GM19238 (cell line): ENCODE results near the gene IZUMO4.
A peak's percentile ranks its signal among the peaks of the same experiment; 100 is the strongest.
"Not testable (repeated sequence)": the region's sequence is repeated elsewhere in the genome, so short reads cannot be mapped to it uniquely, and the experiment has no call there.

Source experiments
- DNase-seq: peaks from one replicate; pipeline ENCODE4 v3.0.0; 2011; ENCODE audit warnings: low spot score; ENCODE audit not compliant: insufficient read length

Gene IZUMO4

DNA sequence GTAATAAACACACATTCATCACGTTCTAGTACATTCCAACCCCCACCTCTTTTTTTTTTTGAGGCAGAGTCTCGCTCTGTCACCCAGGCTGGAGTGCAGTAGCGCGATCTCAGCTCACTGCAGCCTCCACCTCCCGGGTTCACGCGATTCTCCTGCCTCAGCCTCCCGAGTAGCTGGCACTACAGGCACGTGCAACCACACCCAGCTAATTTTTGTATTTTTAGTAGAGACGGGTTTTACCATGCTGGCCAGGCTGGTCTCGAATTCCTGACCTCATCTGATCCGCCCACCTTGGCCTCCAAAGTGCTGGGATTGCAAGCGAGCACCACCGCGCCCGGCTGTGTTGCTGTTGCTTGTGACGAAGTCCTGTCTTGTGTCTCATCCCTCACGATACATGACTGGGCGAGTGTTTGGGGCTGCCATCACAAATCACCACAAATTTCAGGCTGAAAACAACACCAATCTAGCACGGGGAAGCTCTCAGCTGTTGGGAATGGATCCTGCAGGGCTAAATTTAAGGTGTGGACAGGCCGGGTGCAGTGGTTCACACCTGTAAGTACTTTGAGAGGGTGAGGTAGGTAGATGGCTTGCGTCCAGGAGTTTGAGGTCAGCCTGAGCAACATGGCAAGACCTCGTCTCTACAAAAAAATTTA is 16.3 kb upstream of the IZUMO4 start:
- DNase-seq: no peak

- no peak for DNase-seq
Measured at GRCh38 chr19:2081873-2082810, 14.6 kb upstream of the IZUMO4 start.

DNA sequence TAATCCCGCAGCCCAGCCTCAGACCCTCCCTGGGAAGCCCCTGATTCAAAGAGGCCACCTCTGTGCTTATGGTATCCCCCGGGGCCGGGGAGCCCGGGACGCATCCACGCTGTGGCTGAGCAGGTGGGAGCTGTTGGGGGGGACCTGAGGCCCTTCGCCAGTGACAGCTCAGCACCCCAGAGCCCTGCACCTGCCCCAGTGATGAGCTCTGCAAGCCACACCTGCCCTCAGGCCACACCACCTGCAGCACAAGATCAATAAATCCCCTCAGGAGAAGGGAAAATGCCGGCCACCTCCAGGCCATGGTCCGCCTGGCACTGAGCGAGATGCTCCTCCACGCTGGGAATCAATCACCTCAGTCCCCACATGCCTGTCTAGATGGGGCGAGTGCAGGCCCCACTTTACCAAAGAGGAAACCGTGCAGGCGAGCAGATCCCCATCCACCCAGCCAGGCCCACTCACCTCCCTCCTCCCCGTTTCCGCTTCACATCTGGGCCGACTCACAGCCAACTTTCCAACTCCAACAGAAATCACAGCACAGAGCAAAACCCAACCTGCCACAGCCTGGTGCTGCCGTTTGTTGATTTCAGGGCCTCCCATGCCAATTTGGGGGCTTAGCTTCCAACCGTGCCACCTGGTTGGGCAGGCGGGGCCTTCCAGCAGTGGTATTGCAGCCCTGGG is 13.4 kb upstream of the IZUMO4 start:
- peak; percentile 76 for DNase-seq

DNA sequence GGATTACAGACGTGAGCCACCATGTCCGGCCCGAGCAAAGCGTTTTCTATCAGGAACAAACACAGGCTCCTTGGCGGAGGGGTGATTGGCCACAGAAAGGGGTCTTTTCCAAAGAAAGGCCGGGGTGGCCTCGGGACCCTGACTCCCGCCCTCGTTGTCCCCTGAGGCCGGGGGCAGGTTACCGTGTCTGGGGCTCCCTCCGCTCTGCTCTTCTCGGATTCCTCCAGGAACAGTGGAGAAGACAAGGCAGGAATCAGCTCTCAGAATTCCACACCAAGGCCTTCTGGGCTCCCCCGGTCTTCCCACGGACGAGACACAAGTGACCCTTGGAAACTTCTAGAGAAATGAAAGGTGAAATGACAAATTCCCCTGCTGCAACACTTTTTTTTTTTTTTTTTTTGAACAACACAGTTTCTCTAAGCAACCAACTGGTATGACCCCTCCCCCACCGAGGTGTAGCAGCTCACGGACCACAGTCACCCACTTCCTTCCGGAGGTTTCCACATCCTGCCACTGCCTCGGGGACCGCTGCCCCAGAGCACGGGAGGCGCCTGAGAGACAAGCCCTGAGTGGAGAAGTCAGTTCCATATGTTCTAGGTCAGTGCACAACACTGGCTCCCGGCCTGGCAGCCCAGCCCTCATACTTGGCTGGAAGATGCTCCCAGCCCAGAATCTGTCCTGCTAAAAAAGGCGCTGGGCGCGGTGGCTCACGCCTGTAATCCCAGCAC is 11.6 kb upstream of the IZUMO4 start:
- DNase-seq: peak; percentile 91

- not testable (repeated sequence) for DNase-seq
Measured at GRCh38 chr19:2086695-2087620, 9.8 kb upstream of the IZUMO4 start.

GRCh38 chr19:2087621-2088100 is 9.1 kb upstream of the IZUMO4 start:
- DNase-seq: no peak

DNA sequence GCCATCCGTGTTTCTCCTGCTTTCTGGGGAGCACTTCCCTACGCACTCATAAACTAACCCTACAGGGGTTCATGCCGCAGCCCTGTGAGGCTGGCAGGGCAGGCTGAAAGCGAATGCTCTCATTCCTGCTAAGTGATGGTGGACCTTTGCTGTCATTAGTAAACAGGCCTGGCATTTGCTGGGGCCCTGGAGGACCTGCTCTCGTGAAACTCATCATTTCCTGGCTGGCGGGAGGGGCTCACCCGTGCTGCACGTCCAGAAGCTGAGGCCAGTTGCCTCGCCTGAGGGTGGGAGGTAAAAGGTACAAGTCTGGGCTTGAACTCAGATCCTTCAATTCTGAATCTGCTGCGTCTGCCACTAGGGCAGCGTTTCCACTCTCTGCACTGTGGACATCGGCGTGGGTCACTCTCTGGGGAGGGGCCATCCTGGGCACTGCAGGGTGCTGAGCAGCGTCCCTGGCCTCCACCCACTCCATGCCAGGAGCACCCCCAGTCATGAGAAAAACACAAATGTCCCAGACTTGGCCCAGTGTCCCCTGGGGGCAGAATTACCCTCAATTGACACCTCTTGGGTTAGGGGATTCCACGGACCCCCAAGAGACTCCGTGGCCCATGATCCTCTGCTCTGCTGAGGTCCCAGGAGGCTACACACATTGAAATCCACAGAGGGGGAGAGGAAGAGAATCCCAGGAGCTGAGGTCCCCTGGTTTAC is 7.6 kb upstream of the IZUMO4 start:
- no peak for DNase-seq

DNA sequence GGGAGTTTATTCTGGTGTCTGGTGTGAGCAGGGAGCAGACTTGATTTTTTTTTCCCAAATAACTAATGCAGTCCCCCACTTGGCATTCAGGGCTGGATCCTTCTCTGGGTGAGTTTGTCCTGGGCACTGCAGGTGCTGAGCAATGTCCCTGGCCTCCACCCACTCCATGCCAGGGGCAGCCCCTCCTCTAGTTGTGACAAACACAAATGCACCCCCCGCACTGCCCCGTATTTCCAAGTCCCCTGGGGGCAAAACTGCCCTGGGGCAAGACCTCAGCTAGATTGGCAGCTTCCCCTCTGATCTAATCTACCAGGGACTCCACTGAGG is 7.0 kb upstream of the IZUMO4 start:
- no peak for DNase-seq

- DNase-seq: not testable (repeated sequence)
Measured at GRCh38 chr19:2091926-2092525, 4.7 kb upstream of the IZUMO4 start.

DNA sequence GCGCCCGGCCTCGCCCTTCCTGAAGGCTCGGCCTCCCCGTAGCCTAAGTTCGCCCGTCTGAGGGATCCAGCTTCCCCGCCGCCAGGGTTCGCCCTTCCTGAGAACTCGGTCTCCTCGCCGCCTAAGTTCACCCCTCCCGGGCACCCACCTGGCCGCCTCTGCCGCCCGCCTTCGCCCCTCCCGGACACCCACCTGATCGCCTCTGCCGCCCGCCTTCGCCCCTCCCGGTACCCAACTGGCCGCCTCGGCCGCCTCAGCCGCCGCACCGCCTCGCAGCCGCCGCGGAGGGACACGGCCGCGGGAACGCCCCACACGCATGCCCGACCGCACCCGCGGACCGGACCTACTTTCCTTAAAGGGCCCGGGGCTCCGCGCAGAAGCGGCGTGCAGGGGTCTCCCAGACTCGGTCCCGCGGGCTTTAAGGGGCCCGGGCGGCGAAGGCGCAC is 658 bp upstream of the IZUMO4 start, which contains the start of gene MOB3A:
Gene MOB3A, minus strand, starts transcription at position 293 of the 446 bp plus-strand sequence. CDS start 17,766 bp downstream, outside the sequence.
- peak; percentile 72 for DNase-seq

GRCh38 chr19:2097203-2097885 is 629 bp downstream of the IZUMO4 start:
- no peak for DNase-seq

GRCh38 chr19:2097886-2098327 is 1.2 kb downstream of the IZUMO4 start:
- DNase-seq: no peak

DNA sequence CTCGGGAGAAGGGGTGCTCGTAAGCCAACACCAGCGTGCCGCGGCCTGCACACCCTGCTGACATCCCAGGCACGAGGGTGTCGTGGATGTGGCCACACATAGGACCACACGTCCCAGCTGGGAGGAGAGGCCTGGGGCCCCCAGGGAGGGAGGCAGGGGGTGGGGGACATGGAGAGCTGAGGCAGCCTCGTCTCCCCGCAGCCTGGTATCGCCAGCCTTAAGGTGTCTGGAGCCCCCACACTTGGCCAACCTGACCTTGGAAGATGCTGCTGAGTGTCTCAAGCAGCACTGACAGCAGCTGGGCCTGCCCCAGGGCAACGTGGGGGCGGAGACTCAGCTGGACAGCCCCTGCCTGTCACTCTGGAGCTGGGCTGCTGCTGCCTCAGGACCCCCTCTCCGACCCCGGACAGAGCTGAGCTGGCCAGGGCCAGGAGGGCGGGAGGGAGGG is 2.4 kb downstream of the IZUMO4 start:
- DNase-seq: no peak

- no peak for DNase-seq
Measured at GRCh38 chr19:2099937-2100718, 3.4 kb downstream of the IZUMO4 start.

GRCh38 chr19:2100719-2101061 is 4.0 kb downstream of the IZUMO4 start:
- no peak for DNase-seq

DNA sequence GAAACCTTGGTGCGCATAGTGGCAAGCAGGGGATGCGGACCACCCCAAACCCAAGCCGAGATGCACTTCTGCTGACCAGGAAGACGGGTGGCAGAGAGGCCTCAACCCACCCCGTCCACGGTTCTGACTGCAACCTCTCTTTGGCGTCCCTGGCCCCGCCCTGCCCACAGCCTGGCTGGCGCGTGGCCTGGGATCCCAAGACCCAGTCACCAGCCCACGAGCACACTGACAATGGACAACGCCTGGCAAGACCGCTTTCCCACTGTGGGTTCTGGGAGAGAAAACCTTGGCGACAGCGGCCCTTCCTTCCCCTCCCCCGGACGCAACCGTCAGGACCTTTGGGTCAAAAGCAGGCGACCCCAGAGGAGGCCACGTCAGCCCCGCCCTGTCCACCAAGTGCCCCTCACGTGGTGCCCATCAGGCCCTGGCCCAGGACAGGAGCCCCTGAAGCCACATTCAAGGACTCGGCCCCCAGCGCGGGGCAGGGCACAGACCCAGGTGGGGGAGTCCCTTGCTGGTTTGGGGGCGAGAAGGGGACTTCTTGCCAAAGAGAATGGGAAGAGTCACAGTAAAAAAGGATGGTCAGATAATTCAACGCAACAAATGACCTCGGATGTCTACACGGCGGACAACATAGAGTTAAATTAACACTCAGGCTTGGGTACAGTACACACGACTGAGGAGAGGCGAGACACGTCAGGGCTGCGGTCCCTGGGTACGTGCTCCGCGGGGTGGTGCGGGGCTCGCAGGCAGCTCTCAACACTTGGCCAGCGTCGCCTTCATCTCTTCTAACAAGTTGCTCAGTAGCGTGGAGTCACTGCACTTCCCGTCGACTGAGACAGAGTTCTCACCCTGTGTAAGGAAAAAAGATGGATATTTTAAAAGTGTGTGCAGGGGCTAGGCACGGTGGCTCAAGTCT is 5.0 kb downstream of the IZUMO4 start:
- DNase-seq: no peak
